Activated T-helper 1 cell treated with anti-CD3 and anti-CD28 coated beads, Interleukin-2, amount 50 U/mL, for 16 hours (primary cell): ENCODE results near the gene SART3.
"Not testable (repeated sequence)": the region's sequence is repeated elsewhere in the genome, so short reads cannot be mapped to it uniquely, and the experiment has no call there.

Source experiments
- DNase-seq, 2 donors: peaks; one replicate each; pipeline ENCODE4 v3.0.0-alpha.2; 2020; ENCODE audit warnings: low read depth in 1 of 2, low spot score in 1 of 2

The SART3 gene

DNA sequence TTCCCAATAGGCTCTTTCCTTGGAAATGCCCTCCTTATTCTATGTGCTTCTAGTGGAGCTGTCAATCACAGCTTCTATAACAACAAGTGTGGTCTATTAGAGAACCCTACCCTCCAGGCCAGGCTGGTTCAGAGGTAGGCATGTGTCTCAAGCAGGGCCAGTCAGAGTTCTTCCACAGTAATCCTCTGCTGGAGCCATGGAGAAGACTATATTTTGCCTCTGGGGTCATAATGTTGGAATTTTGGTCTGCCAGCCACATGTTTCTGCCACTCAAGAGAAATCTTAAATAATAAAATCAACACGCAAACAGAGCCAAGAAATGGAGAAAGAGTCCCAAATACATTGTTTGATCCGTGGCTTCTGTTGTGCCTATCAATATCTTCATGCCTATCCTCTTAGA is 69.7 kb downstream of the SART3 start:
- DNase-seq = no peak

GRCh38 chr12:108487029-108487428 is 73.9 kb downstream of the SART3 start:
- DNase-seq = not testable (repeated sequence)

- not testable (repeated sequence) for DNase-seq
These were observed 75.6 kb downstream of the SART3 start for GRCh38 chr12:108485371-108485770.

GRCh38 chr12:108484845-108485244 is 76.1 kb downstream of the SART3 start:
- no peak for DNase-seq

DNA sequence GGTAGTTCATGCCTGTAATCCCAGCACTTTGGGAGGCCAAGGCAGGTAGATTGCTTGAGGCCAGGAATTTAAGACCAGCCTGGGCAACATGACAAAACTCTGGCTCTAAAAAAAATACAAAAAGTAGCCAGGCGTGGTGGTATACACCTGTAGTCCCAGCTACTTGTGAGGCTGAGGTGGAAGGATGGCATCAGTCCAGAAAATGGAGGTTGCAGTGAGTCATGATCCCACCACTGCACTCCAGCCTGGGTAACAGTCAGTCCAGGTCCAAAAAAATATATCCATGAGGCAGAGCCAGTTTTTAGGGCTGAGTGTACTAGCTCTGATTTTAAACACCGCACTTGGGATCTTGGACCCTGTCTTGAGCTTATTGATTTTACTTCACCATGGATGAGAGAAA is 76.5 kb downstream of the SART3 start:
- no peak for DNase-seq

DNA sequence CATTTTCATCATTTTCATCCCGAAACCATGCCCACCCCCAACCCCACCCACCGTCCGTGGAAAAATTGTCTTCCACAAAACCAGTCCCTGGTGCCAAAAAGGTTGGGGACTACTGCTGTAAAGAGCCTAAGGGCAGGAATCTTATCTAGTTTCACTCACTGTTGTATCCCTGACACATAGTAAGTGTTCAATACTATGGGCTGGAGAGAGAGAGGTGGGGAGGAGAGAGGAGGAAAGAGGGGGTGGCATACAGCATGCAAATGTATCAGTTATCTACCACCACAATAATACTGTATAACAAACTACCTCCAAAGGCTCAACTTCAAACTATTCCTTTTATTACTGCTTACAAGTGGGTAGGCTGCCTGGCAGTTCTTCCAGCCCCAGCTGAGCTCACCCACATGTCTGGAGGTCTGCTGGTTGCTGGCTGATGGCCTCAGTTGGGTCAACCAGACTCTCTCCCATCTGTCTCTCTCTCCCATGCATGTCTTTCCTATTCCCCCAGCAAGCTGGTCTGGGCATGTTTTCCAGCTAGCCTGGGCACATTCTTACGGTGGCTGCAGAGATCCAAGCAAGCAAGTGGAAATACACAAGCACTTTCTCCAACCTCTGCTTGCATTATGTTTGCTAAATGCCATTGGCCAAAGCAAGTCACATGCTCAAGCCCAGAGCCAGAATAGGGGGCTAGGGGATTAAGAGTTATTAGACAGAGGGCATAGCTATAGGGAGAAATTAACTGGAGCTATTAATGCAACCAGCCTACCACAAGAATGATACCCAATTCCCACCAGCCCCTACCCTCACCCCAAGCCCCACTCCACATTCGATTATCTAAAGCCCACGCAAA is 77.5 kb downstream of the SART3 start:
- no peak for DNase-seq

- DNase-seq = no peak
These were observed 78.2 kb downstream of the SART3 start for GRCh38 chr12:108482717-108483212.

- no peak for DNase-seq
These were observed 81.5 kb downstream of the SART3 start for GRCh38 chr12:108479364-108480070.

DNA sequence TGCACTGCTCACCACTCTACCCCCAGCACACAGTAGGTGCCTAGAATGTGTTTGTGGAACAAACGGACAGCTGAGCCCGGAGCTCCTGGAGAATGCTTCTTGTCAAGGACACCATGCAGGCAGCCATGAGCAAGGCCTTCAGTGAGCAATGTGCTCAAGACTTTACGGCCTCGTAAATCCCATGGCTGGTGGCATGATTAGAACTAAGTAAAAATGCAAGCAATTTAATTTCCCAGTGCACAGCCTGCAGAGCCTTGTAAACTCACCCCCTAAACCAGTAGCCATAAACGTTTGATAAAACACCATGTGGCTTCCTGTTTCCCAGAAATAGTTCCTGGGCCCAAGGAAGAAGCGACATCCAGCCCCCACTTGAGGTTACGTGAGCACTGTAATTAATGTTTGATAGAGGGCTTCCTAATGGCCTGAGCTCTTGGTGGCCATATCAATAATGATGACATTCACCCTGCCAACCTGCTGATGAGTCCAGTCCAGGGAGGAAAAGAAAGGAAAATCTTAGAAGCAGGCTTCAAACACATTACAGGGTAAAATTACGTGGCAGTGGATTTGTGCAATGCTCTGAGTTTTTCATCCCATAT is 82.3 kb downstream of the SART3 start:
- DNase-seq = no peak

DNA sequence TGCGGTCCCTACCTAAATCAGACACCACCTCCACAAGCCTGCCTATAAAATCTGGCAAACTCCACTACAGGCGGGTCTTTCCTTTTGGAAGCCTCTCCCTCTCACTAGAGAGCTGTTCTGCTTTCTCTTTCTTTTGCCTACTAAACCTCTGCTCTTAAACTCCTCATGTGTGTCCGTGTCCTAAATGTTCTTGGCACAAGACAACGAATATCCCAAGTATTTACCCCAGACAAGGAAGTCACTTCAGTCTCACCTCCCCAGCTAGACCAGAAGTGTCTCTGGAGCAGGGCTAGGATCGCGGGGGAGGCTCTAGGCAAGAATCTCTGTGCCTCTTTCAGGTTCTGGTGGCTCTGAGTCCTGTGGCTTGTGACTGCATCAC is 83.1 kb downstream of the SART3 start:
- no peak for DNase-seq

DNA sequence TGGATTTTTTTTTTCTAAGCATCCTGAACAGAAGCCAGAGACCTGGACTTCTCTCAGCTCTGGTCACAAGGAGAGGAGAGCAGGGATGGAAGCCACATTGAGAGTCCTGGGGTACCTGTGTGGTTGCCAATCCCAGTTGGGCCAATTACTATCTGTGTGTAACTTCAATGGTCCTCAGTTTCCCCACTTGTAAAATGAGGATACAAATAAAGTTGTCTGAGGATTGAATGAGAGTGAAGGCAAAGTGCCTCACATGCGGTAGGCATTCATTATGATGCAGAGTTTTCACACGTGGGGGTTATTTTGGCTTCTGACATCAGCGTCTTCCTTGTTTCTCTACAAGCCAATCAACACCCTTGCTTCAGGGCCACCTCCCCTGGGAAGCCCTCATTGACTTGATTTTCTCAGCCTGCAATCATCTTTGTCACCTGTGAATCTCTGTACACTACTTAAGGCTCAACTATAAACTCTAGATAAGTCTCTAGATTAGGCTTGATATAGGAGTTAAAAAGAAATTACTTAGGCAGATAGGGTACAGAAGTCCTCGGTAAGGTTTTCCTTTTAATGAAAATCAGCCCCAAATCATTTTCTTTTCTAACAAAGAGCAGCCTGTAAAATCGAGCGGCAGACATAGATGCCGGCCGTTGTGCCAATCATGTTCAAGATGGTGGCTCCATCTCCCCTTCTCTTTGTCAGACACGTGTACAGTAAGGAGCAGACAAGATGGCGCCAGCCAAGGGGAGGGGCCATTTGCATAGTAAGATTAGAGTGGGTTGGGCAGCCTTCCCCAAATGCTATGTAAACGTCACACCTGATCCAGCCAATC is 83.7 kb downstream of the SART3 start:
- no peak for DNase-seq

- DNase-seq = no peak
These were observed 85.6 kb downstream of the SART3 start for GRCh38 chr12:108475396-108475795.

GRCh38 chr12:108473400-108474055 is 87.4 kb downstream of the SART3 start:
- no peak for DNase-seq
